ENCODE measurements around the gene EFEMP1. TPM values are rescaled to one million over a fixed set of nuclear protein-coding genes. Genes with fewer than 3 reads are reported as not detected.

EFEMP1 gene
- total and polyA plus RNA-seq, 2 of the 13 experiments (the other 11 are each of a cell fraction or from before 2014, with no cell fraction given) = not detected

Other genes starting within 250 kb of the EFEMP1 start
- 61.0 and 70.6 TPM in 2 replicates for gene PNPT1, start 229.9 kb downstream of the EFEMP1 start, total RNA-seq (2016; rRNA removed; fragmentation: Illumina TruSeq; extraction: Trizol)
- gene PNPT1, start 229.9 kb downstream of the EFEMP1 start, polyA plus RNA-seq (2011; rRNA removed) = 21.3 and 23.4 TPM in 2 replicates